ENCODE results near the gene PHF24.
"Not testable (repeated sequence)": the region's sequence is repeated elsewhere in the genome, so short reads cannot be mapped to it uniquely, and the experiment has no call there.

Gene PHF24

DNA sequence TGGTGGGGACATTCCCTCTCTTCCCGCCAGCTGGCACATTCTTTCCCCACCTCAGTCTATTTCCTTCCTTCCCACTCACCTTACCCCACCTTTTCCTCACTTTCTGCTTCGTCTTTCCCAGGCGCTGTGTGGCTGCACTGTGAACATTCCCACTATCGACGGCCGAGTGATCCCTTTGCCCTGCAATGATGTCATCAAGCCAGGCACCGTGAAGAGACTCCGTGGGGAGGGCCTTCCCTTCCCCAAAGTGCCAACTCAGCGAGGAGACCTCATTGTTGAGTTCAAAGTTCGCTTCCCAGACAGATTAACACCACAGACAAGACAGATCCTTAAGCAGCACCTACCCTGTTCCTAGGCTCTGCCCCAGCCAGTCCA is 38.8 kb downstream of the PHF24 start:
- DNase-seq (ENCODE audit: low read depth in 2 of 2): no peak

DNA sequence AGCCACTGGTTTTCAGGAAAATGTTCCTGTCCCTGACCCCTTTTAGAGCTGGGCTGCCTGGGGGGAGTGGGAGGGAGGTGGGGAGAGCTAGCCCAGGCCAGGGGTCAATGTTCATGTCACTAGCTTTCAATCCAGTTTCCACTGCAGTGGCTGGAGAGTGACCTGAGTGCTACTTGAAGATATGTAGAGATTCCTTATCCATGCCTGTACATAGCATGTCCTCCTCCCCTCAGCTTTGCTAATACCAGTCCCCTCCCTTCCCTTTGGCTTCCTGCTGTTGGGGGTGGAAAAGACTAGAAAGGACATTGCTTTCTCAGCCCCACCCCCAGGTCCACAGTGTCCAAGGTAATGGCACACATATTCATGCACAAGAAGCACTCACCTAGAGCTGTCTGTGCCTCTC is 39.3 kb downstream of the PHF24 start:
- DNase-seq (ENCODE audit: low read depth in 2 of 2): no peak

DNA sequence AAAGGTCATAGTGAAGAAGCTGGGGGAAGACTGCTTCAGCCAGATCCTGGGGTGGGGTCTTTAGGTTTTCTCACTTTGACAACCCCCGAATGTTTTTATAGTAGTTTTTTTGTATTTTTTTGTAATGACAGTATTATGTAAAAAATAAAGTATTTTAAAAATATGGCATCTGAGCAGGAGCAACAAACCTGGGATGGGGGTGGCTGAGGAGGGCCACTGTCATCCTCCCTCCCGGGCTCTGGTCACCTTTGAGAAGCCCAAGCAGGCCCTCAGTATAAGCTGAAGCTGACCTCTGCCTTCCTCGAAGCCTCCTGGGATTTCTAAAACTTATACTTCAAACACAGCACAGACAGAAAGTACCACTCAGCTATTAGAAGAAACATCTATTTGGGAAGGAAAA is 40.2 kb downstream of the PHF24 start:
- no peak for DNase-seq (ENCODE audit: low read depth in 2 of 2)

DNA sequence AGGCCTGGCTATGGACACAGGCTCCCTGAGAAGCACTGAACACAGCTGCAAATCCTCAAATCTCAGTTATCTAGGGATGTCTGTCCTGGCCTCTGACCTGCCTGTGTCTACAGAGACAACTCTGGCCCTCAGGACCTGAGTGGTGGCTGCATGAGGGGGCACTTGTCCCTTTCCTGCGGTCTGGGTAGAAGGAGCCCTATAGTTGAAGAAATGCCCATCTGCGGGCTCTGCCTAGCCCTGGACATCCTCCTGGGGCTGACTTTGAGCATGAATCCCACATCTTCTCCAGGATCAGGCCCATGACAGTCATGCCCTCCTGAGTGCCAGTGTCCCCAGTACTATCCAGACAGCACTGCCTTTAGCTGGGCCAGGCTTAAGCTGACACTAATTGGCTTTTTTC is 41.5 kb downstream of the PHF24 start:
- no peak for DNase-seq (ENCODE audit: low read depth in 2 of 2)

DNA sequence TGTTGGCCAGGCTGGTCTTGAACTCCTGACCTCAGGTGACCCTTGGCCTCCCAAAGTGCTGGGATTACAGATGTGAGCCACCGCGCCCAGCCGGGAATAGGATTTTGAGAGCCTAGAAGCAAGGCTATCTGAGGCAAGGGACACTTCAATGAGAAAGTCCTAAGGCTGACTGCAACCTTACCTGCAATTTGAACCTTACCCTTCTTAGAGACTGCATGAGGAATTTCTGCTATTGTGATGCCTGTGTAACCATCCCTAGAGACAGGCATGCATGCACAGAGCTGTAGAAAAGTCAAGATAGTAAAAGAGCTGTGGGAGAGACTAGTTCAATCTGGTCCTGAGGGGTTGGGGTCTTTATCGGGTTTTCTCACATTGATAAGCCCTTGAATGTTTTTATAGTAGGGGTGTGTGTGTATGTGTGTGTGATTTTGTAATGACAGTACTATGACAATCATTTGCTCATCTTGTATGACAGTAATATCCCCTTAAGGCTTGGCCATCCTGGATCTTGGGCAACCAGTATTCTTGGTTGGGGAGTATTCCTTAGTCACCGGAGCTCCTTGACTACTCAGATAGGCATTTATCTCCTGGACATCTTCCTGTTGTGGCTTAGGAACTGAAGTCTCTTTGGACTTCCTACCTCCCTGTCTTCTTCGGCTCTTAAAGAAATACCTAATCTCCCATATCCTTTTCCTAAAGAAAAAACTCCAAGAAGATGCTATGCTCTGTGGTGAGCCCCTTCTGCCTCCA is 42.6 kb downstream of the PHF24 start:
- no peak for DNase-seq (ENCODE audit: low read depth in 2 of 2)

DNA sequence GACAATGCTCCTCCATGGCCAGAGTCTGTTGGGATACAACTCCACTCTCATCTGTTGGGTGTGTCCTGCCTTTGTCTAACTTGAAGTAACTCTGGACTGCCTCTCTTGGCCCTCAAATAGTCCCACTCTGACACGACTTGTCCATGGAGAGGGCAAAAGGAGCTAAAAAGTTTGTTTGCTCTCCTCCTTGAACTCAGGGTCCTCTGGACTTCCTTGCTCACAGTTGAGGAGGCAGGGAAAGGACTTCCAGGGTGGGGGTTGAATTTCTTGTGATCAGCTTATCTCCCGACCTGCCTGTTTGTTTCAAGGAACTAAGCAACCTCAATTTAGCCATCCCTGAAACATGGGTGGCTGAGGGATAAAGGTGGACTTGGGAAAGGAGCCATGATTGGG is 43.2 kb downstream of the PHF24 start:
- DNase-seq (ENCODE audit: low read depth in 2 of 2): no peak

DNA sequence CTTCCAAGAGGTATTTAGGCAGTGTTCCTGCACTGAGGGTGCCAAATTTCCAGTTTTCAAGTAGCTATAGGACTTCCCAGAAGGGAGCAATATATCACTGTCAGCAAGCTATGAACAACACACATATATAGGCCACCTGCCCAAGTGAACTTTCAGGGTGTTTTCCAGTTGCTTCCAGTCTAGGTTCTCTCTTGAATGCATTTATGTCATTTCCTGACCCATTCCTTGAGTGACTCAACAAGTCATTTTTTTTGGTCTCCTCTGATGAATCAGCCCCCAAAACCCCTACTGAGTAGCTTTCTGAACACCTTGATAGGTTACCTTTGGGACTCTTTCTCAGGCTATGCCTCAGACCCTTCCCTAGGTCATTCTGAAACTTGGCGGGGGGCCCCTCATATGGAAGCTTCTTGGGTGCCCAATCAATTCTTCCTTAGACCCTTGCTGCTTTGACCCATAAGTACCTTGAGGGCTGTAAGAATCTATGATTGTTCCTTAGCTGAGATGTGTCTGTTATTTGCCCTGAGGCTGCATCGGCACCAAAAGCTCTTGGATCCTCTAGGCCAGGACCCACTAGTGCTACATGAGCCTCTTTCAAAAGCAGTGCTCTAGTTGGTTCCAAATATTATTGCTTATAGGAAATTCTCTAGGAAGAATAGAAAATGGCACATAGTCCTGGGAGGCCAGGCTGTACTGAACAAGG is 43.9 kb downstream of the PHF24 start:
- no peak for DNase-seq (ENCODE audit: low read depth in 2 of 2)

DNA sequence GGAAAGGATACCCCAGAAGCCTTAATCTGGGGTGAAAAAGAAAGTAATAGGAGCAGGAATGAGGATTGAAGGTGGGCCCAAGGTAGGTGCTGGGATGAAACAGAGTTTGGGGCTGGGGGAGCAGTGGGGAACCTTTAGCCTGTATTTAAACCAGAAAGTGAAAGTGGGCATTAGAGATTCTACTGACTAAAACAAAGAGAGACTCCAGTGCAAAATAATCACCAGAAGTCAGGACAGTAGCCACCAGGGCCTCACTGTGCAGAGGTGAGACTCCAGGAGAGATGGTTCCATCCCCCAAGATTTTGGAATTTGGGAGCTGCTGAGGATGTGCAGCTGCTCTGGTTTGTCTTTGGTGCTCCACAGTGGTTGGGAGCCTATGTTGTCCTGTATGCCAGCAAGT is 44.5 kb downstream of the PHF24 start:
- no peak for DNase-seq (ENCODE audit: low read depth in 2 of 2)

DNA sequence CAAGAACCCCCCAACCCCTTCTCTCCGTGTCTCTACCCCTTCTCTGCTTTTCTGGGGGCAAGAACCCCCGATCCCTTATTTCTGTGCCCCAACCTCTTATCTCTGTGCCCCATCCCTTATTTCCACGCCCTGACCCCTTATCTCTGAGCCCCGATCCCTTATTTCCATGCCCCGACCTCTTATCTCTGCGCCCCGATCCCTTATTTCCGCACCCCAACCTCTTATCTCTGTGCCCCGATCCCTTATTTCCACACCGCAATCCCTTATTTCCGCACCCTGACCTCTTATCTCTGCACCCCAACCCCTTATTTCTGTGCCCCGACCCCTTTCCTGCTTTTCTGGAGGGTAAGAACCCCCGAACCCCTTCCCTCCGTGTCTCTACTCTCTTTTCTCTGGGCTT is 46.2 kb downstream of the PHF24 start:
- not testable (repeated sequence) for DNase-seq (ENCODE audit: low read depth in 2 of 2)

DNA sequence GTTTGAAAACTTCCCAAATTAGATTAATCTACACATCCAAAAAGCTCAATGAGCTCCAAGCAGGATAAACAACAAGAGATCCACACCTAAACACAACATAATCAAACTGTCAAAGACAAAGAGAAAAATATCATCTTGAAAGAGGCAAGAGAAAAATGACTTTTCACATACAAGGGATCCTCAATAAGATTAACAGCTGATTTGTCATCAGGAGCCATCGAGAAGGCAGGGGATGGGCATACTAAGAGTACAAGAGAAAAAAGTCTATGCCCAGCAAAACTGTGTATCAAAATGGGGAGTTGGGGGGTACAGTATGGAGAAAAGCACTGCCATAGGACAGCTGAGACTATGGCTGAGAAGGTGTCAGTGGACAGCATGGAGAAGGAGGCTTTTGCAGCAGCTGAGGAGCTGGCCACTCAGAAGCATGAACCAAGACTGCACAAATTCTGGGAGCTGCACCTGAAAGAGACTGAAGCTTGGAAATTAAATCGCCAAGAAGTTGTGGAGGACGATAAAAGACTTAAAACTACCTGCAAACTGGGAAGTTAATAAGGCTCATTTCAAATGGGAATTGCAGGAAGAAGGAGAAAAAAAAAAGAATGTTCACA is 52.4 kb downstream of the PHF24 start:
- DNase-seq (ENCODE audit: low read depth in 2 of 2): no peak

DNA sequence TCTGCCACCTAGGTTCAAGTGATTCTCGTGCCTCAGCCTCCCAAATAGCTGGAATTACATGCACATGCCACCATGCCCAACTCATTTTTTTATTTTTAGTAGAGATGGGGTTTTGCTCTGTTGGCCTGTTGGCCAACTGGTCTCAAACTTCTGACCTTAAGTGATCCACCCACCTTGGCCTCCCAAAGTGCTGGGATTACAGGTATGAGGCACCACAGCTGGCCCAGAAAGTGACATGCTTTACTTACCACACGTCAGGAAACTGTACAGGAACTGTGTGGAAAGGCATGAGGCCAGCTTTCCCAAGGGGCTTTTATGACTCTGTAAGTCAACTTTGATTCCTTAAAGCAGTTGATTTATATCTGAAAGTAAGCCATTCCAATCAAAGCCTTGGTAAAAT is 56.4 kb downstream of the PHF24 start:
- DNase-seq (ENCODE audit: low read depth in 2 of 2): no peak

DNA sequence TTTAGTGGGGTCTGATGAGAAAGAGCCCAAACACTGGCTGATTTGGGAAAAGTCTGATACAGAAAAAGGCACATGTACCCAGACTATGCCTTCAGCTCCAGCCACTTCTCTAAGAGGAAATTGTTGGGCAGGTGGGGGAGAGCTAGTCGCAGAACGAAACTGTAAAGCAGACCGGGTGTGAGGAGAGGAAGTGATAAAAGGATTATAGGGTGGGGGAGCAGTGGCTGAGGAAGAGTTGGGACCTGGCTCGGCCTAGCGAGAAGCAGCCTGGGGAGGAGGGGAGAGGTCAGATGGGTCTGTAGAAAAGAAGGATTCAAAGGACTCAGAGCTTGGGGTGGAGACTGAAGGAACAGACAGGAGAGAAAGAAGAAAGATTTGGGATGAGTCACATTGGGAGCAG is 65.4 kb downstream of the PHF24 start:
- DNase-seq (ENCODE audit: low read depth in 2 of 2): not testable (repeated sequence)

DNA sequence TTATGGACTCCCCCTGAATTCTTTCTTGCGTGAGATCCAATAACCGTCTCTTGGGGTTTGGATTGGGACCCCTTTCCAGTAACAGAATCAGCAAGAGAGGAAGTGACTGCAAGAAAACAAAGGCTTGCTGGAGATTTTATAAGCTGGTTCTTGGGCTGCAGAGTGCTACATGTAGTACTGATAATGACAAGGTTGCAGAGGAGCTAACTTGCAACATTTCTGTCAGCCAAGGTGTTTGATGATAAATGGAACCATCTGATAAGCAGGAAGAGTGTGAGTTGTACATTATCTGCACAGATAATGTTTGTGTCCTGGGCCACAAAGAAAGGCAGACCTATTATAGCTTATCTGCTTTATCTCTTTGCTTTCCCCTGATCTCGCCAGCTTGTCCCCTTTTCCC is 68.6 kb downstream of the PHF24 start:
- DNase-seq (ENCODE audit: low read depth in 2 of 2): no peak

DNA sequence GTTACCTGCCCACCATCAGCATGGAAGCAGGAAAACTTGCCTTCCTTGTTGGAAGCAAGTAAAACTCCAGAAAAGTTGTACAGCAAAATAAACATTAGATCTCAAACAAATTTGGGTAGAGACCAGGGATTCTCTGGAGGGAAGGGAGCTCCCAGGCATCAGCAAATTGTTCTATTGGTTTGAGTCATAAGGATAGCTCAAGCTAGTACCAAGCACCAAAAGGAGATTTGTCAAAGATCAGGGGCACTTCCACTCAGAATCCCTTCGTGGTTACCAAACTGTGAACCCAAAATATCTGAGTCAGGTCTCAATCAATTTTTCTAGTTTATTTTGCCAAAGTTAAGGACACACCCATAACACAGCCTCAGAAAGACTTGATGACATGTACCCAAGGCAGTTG is 69.3 kb downstream of the PHF24 start:
- no peak for DNase-seq (ENCODE audit: low read depth in 2 of 2)

DNA sequence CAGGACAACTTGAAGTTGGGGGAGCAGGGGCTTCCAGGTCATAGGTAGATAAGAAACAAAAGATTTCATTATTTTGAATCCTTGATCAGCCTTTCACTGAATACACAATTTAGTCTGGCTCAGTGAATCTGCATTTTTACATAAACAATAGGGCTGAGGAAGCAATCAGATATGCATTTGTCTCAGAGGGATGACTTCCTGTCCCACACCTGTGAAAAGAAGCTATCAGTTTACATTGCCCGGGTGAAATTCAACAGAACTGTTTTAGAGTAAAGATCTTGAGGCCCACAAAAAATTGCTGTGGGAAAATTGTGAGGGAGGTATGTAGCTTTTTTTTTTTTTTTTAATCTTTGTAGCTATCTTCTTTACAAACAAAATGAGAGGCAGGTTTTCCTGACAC is 69.8 kb downstream of the PHF24 start:
- no peak for DNase-seq (ENCODE audit: low read depth in 2 of 2)

DNA sequence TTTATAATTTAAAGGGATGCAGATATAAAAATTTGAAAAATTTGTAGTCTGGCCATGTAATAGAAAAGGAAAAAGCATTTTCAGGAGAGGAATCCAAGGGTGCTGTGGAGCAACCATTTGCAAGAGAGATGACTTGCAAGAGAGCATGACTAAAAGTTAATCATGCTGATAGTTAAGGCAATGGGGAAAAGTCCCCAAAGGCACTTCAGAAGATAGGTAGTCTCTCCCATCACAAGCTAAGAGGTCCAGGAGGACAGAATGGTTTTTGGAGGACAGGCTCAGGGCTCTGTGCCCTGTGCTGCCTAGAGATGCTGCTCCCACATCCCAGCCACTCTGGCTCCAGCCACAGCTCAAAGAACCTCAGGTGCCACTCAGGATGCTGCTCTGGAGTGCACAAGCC is 70.3 kb downstream of the PHF24 start:
- no peak for DNase-seq (ENCODE audit: low read depth in 2 of 2)

DNA sequence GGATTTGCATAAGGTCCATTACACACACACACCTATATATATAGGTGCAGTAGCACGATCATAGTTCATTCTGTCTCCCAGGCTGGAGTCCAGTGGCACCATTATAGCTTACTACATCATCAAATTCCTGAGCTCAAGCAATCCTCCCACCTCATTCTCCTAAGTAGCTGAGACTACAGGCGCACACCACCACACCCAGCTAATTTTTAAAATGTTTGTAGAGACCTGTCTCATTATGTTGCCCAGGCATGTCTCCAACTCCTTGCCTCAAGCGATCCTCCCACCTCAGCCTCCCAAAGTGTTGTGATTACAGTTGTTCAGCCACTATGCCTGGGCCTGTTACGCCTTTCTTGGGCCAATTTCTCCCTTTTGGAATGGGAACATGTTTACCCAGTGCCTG is 71.2 kb downstream of the PHF24 start:
- DNase-seq (ENCODE audit: low read depth in 2 of 2): no peak

DNA sequence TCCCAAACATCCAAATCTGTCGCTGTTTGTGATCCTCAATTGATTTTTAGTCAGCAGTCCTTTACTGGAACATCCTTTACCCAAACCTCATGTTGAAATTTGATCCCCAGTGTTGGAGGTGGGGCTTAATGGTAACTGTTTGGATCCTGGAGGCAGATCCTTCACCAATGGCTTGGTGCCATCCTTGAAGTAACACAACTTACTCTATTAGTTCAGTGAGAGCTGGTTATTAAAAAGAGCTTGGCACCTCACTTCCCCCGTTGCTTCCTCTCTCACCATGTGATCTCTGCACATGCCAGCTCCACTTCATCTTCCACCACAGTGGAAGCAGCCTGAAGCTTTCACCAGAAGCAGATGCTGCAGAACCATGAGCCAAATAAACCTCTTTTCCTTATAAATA is 71.8 kb downstream of the PHF24 start:
- DNase-seq (ENCODE audit: low read depth in 2 of 2): no peak
